Measurements from ENCODE around the gene PNMA3.
"Not testable (repeated sequence)": the region's sequence is repeated elsewhere in the genome, so short reads cannot be mapped to it uniquely, and the experiment has no call there.

DNA sequence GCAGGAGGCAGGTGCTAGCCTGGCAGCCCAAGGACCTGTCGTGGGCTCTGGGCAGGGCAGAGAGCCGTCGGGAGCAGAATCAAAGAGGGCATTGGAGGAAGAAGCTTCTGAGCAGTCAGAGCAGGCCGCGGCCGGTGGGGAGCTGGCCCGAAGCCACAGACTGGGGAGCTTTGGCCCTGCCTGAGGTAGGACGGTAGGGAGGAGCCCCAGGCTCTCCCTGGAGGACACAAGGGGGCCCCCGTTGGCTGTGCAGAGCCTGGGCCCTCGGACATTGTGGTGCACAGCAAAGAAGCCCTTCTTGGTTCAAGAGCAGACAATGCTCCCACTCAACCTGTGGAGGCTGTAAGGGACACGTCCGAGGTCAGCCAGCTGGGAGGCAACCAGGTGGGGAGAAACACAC, 10.1 kb downstream of the PNMA3 start:
- TF ChIP-seq, protein P1, sequence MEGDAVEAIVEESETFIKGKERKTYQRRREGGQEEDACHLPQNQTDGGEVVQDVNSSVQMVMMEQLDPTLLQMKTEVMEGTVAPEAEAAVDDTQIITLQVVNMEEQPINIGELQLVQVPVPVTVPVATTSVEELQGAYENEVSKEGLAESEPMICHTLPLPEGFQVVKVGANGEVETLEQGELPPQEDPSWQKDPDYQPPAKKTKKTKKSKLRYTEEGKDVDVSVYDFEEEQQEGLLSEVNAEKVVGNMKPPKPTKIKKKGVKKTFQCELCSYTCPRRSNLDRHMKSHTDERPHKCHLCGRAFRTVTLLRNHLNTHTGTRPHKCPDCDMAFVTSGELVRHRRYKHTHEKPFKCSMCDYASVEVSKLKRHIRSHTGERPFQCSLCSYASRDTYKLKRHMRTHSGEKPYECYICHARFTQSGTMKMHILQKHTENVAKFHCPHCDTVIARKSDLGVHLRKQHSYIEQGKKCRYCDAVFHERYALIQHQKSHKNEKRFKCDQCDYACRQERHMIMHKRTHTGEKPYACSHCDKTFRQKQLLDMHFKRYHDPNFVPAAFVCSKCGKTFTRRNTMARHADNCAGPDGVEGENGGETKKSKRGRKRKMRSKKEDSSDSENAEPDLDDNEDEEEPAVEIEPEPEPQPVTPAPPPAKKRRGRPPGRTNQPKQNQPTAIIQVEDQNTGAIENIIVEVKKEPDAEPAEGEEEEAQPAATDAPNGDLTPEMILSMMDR (conservative IDR thresholded peaks at IDR 0.05): not testable (repeated sequence)
- TF ChIP-seq EZH2 (IDR thresholded peaks at IDR 0.05; ENCODE audit: low read depth): not testable (repeated sequence)

Measured in PC-9 (cell line).